Colonic mucosa (tissue), 4 donors: ENCODE data around the gene GPR157. TPM values are rescaled to one million over a fixed set of nuclear protein-coding genes. Genes with fewer than 3 reads are reported as not detected.

Experiments
- DNase-seq: peaks from one replicate; pipeline ENCODE4 v3.0.0-alpha.2; 2020
- H3K27ac ChIP-seq: fragments of 200-600 bp; one replicate; pipeline ENCODE4 v1.8.0; 2021
- H3K27me3 ChIP-seq: fragments of 200-600 bp; one replicate; pipeline ENCODE4 v1.8.0; 2021
- H3K36me3 ChIP-seq: fragments of 200-600 bp; one replicate; pipeline ENCODE4 v1.8.0; 2021
- H3K4me1 ChIP-seq: fragments of 200-600 bp; one replicate; pipeline ENCODE4 v1.8.0; 2021; ENCODE audit warnings: mild to moderate bottlenecking
- H3K4me3 ChIP-seq: fragments of 200-600 bp; one replicate; pipeline ENCODE4 v1.8.0; 2021
- H3K9ac ChIP-seq, 2 donors: one replicate each; pipeline ENCODE4 v1.7.0; 2013; ENCODE audit warnings: control low read depth in 2 of 2, low read depth in 2 of 2, low read length in 2 of 2
- H3K9me3 ChIP-seq: fragments of 200-600 bp; one replicate; pipeline ENCODE4 v1.8.0; 2021
- CTCF ChIP-seq: fragments of 200-600 bp; IDR thresholded peaks from one replicate; pipeline ENCODE4 v1.8.0; 2022; ENCODE audit warnings: antibody characterized with exemption, mild to moderate bottlenecking
- intact Hi-C: fragments of 100-400 bp; cut with DNase I; formaldehyde crosslinking; loops from one replicate; pipeline ENCODE4 v1.14.1; 2022
- total RNA-seq, 2 donors: library from RNA; stranded (reverse); fragmentation: NEBNext Ultra II Directional in 1 of 2; extraction: Animal tissue kit (Norgen Biotek cat#: 25700) in 1 of 2; gene quantifications; one replicate each; pipeline ENCODE4 v1.2.1, GENCODE V29; 2021
- donor health status: healthy.
- donor health status: DM: no; HTN: no; CAD: no.
- donor health status: DM: no; HTN: no; CAD: no.

GPR157 gene
- total RNA-seq, 2 donors from 2014 or later = 12.2 to 15.9 TPM

GRCh38 chr1:9111357-9111691, 17.6 kb downstream of the GPR157 start:
- intact Hi-C loops = loop anchor here (2.0 kb wide), 1 partner anchor 85 kb away; no protein-coding TSS in a partner anchor
- no peak overlapping the region for H3K9ac ChIP-seq
- H3K36me3 ChIP-seq = no peaks in the 10 kb centered on the region
- DNase-seq = no peak
- no peak overlapping the region for H3K27ac ChIP-seq
- H3K4me1 ChIP-seq = peaks cover 8% of the 10 kb centered on the region
- no peaks in the 10 kb centered on the region for H3K9me3 ChIP-seq
- no peak for TF ChIP-seq CTCF
- H3K4me3 ChIP-seq = no peak overlapping the region
- H3K27me3 ChIP-seq = no peaks in the 10 kb centered on the region

- H3K27ac ChIP-seq = no peak overlapping the region
- DNase-seq = peak; percentile 89
- H3K9me3 ChIP-seq = no peaks in the 10 kb centered on the region
- TF ChIP-seq CTCF = peak; percentile 91
- H3K9ac ChIP-seq = no peak overlapping the region
- no peaks in the 10 kb centered on the region for H3K36me3 ChIP-seq
- H3K4me1 ChIP-seq = peaks cover 8% of the 10 kb centered on the region
- no peaks in the 10 kb centered on the region for H3K27me3 ChIP-seq
- intact Hi-C loops = loop anchor here (2.0 kb wide), 1 partner anchor 86 kb away; no protein-coding TSS in a partner anchor
- no peak overlapping the region for H3K4me3 ChIP-seq
These were observed 18.1 kb downstream of the GPR157 start for GRCh38 chr1:9110669-9111356.

GRCh38 chr1:9108056-9108665, 20.7 kb downstream of the GPR157 start:
- no peak overlapping the region for H3K27ac ChIP-seq
- DNase-seq = no peak
- intact Hi-C loops = no loop called here
- H3K4me3 ChIP-seq = no peak overlapping the region
- no peak overlapping the region for H3K9ac ChIP-seq
- no peaks in the 10 kb centered on the region for H3K36me3 ChIP-seq
- H3K9me3 ChIP-seq = no peaks in the 10 kb centered on the region
- TF ChIP-seq CTCF = no peak
- H3K27me3 ChIP-seq = no peaks in the 10 kb centered on the region
- H3K4me1 ChIP-seq = peaks cover 4% of the 10 kb centered on the region

GRCh38 chr1:9107136-9107535, 21.8 kb downstream of the GPR157 start:
- Histone ChIP-seq H3K4me3 (no peak overlapping the region), H3K4me1 (no peaks in the 10 kb centered on the region), H3K36me3 (no peaks in the 10 kb centered on the region), H3K27me3 (no peaks in the 10 kb centered on the region), H3K27ac (no peak overlapping the region), H3K9ac (no peak overlapping the region), H3K9me3 (no peaks in the 10 kb centered on the region)
- no peak for DNase-seq
- no peak for TF ChIP-seq CTCF
- intact Hi-C loops = no loop called here

- Histone ChIP-seq H3K9me3 (no peaks in the 10 kb centered on the region), H3K27me3 (no peaks in the 10 kb centered on the region), H3K36me3 (no peaks in the 10 kb centered on the region), H3K4me1 (no peaks in the 10 kb centered on the region), H3K4me3 (no peak overlapping the region), H3K9ac (no peak overlapping the region), H3K27ac (no peak overlapping the region)
- intact Hi-C loops = no loop called here
- DNase-seq = no peak
- TF ChIP-seq CTCF = no peak
These were observed 22.6 kb downstream of the GPR157 start for GRCh38 chr1:9106286-9106685.
